ENCODE measurements around the gene MYO1G.

- TF ChIP-seq POLR2A (IDR thresholded peaks at IDR 0.05) (no peak), CTCF (IDR thresholded peaks at IDR 0.05) (no peak)
These were observed 922 bp upstream of the MYO1G start for GRCh38 chr7:44979481-44980392.
